Vagina (tissue), 2 donors: ENCODE data around the gene PNKD. TPM values are rescaled to one million over a fixed set of nuclear protein-coding genes. Genes with fewer than 3 reads are reported as not detected.

ENCODE experiments used
- DNase-seq, 2 donors: peaks; one replicate each; pipeline ENCODE4 v3.0.0-alpha.2; 2017; ENCODE audit errors: extremely low spot score in 2 of 2
- H3K27ac ChIP-seq: fragments of 200-600 bp; sonication (generic); one replicate; pipeline ENCODE4 v1.5.1; 2019
- H3K27me3 ChIP-seq: fragments of 200-600 bp; sonication (generic); one replicate; pipeline ENCODE4 v1.5.1; 2019
- H3K36me3 ChIP-seq, 2 donors: fragments of 200-600 bp; sonication (generic); one replicate each; pipeline ENCODE4 v1.5.1; 2017 to 2019
- H3K4me1 ChIP-seq: fragments of 200-600 bp; sonication (generic); one replicate; pipeline ENCODE4 v1.5.1; 2019
- H3K4me3 ChIP-seq, 2 donors: fragments of 200-600 bp; sonication (generic); 1 replicate in 1 of 2; 2 replicates in 1 of 2; pipeline ENCODE4 v1.5.1; 2016 to 2019
- H3K9me3 ChIP-seq: fragments of 200-600 bp; sonication (generic); one replicate; pipeline ENCODE4 v1.5.1; 2019
- CTCF ChIP-seq, 3 experiments: fragments of 450-650 bp in 2 of 3; fragments of 200-600 bp in 1 of 3; sonication (generic) in 1 of 3; IDR thresholded peaks; one replicate each; pipeline ENCODE4 v1.5.1; 2017 to 2019; ENCODE audit warnings: antibody characterized with exemption in 3 of 3, mild to moderate bottlenecking in 2 of 3, moderate library complexity in 2 of 3
- POLR2A ChIP-seq, 2 donors: fragments of 450-650 bp; IDR thresholded peaks; one replicate each; pipeline ENCODE4 v1.6.1; 2017; ENCODE audit warnings: antibody characterized with exemption in 2 of 2, mild to moderate bottlenecking in 2 of 2, moderate library complexity in 2 of 2
- POLR2AphosphoS5 ChIP-seq, 2 donors: sonication (generic); formaldehyde crosslinking; IDR thresholded peaks; one replicate each; pipeline ENCODE4 v1.9.0; 2017; ENCODE audit warnings: antibody characterized with exemption in 2 of 2, mild to moderate bottlenecking in 2 of 2, low read depth in 1 of 2; ENCODE audit not compliant: insufficient read depth in 1 of 2
- intact Hi-C: fragments of 100-400 bp; cut with DNase I; formaldehyde crosslinking; loops from one replicate; pipeline ENCODE4 v1.15.1; 2023
- total RNA-seq: library from RNA; depleted of rRNA; stranded (reverse); fragments of >200 nt; gene quantifications from one replicate; pipeline ENCODE4 v1.2.3, GENCODE V29; 2016

The PNKD gene
- total RNA-seq, 1 donor from 2014 or later = 28.7 TPM

DNA sequence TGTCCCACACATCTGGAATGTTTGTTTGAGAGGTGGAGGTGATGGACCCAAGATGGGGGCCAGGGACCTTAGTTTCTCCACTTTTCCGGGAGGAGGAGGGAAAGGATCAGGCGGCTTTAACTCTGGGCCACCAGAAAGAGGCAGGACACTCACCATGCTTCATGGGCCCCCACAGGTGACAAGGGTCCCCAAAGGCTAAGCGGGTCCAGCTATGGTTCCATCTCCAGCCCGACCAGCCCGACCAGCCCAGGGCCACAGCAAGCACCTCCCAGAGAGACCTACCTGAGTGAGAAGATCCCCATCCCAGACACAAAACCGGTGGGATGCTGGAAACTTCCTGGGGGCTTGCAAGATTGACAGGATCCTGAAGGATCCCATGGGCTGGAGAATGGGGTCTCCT, 112.5 kb downstream of the PNKD start:
- no peaks in the 10 kb centered on the region for H3K9me3 ChIP-seq
- DNase-seq = no peak
- H3K27me3 ChIP-seq = no peaks in the 10 kb centered on the region
- peaks cover 17% of the 10 kb centered on the region for H3K4me1 ChIP-seq
- intact Hi-C loops = no loop called here
- H3K4me3 ChIP-seq = no peak overlapping the region
- H3K27ac ChIP-seq = no peak overlapping the region
- TF ChIP-seq CTCF (IDR thresholded peaks at IDR 0.05) = no peak
- no peak for TF ChIP-seq POLR2A (IDR thresholded peaks at IDR 0.05)
- TF ChIP-seq POLR2AphosphoS5 (IDR thresholded peaks at IDR 0.05; ENCODE audit: insufficient read depth in 1 of 2, low read depth in 1 of 2) = no peak
- H3K36me3 ChIP-seq = no peaks in the 10 kb centered on the region

- Histone ChIP-seq H3K4me3 (no peak overlapping the region), H3K27me3 (no peaks in the 10 kb centered on the region), H3K4me1 (peaks cover 21% of the 10 kb centered on the region), H3K27ac (no peak overlapping the region), H3K9me3 (no peaks in the 10 kb centered on the region), H3K36me3 (no peaks in the 10 kb centered on the region)
- TF ChIP-seq POLR2AphosphoS5 (IDR thresholded peaks at IDR 0.05; ENCODE audit: insufficient read depth in 1 of 2, low read depth in 1 of 2) (peak in 1 of 2 donors; percentile 32), CTCF (IDR thresholded peaks at IDR 0.05) (no peak)
- DNase-seq = no peak
- intact Hi-C loops = no loop called here
These were observed 113.7 kb downstream of the PNKD start for GRCh38 chr2:218383892-218384519.

DNA sequence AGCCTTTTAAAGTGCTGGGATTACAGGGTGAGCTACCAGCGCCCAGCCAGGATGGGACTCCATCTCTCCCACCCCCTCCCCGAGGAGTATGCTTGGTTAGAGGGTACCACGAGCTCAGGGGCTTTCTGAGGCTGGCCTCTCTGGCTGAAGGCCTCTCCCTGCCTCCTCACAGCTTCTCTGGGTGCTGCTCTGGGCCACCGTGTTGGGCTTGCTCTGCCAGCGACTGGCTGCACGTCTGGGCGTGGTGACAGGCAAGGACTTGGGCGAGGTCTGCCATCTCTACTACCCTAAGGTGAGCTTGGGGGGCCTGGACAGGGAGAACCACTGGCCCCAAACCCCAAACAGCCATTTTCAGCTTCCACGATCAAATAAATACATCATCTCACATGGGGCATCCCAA, 114.7 kb downstream of the PNKD start:
- intact Hi-C loops = no loop called here
- Histone ChIP-seq H3K4me3 (no peak overlapping the region), H3K27ac (no peak overlapping the region), H3K9me3 (no peaks in the 10 kb centered on the region), H3K36me3 (no peaks in the 10 kb centered on the region), H3K27me3 (no peaks in the 10 kb centered on the region), H3K4me1 (peaks cover 21% of the 10 kb centered on the region)
- DNase-seq = no peak
- TF ChIP-seq POLR2A (IDR thresholded peaks at IDR 0.05) = no peak
- no peak for TF ChIP-seq CTCF (IDR thresholded peaks at IDR 0.05)
- TF ChIP-seq POLR2AphosphoS5 (IDR thresholded peaks at IDR 0.05; ENCODE audit: insufficient read depth in 1 of 2, low read depth in 1 of 2) = no peak

- Histone ChIP-seq H3K27me3 (no peaks in the 10 kb centered on the region), H3K36me3 (no peaks in the 10 kb centered on the region), H3K4me1 (peaks cover 21% of the 10 kb centered on the region), H3K9me3 (no peaks in the 10 kb centered on the region), H3K4me3 (no peak overlapping the region), H3K27ac (no peak overlapping the region)
- intact Hi-C loops = no loop called here
- TF ChIP-seq CTCF (IDR thresholded peaks at IDR 0.05) = no peak
- no peak for TF ChIP-seq POLR2A (IDR thresholded peaks at IDR 0.05)
- TF ChIP-seq POLR2AphosphoS5 (IDR thresholded peaks at IDR 0.05; ENCODE audit: insufficient read depth in 1 of 2, low read depth in 1 of 2) = no peak
- DNase-seq = no peak
These were observed 116.4 kb downstream of the PNKD start for GRCh38 chr2:218386505-218387368.
